GM18907 (cell line): ENCODE measurements around the gene EN2.

ENCODE experiments used
- ATAC-seq: cut with Tn5 transposase; IDR thresholded peaks from one replicate; pipeline ENCODE4 v1.9.1; 2021; ENCODE audit warnings: mild to moderate bottlenecking, moderate library complexity; ENCODE audit not compliant: unreplicated experiment

The EN2 gene

GRCh38 chr7:155458111-155458877, at the start of gene EN2:
Gene EN2 (plus strand): TSS chr7:155458129. CDS start chr7:155458378, 249 bp downstream.
- ATAC-seq, result no peak

GRCh38 chr7:155408651-155409586, 49.0 kb upstream of the EN2 start:
- ATAC-seq, result no peak

GRCh38 chr7:155409980-155410379, 47.9 kb upstream of the EN2 start:
- ATAC-seq, result no peak

- no peak for ATAC-seq
Observed at GRCh38 chr7:155410431-155410830, 47.5 kb upstream of the EN2 start.

- ATAC-seq, result no peak
Observed at GRCh38 chr7:155411718-155412415, 46.1 kb upstream of the EN2 start.

DNA sequence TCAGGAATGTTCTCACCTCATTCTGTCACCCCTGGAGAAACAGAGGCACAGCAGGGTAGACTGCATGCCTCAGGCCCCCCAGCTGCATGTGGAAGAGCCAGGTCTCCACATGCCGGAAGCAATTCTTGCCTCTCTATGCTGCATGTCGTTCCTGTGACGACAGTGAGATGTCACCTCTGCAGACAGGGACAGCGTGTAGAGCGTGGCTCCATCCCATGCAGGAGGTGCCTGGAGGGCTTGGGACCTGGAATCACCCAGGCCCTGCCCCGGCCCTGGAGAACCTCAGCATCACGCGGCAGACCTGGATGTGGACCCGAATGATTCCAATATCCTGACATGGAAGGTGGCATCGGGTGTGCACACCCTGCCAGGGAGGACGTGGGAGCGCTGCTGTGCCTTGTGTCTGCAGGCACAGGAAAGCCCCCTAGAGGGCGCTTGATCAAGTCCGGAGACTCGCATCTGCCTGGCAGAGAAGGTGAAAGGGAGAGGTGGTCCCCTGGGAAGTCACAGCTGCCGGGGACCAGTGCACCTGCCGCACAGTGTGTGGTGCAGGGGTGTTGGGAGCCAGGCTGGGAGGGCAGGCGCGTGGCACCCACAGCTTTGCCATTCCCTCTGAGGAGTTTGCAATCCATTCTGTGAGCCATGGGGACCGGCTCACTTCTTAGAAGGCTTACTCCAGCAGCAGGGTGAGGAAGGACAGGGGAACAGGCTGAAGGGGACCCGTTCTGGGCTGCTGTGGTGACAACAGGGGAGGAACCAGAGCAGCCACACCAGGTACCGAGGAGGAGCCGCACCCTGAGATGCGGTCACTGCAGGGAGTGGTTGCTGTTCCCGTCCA, 45.3 kb upstream of the EN2 start:
- peak; percentile 85 for ATAC-seq

- ATAC-seq, result no peak
Observed at GRCh38 chr7:155414547-155415492, 43.1 kb upstream of the EN2 start.

- ATAC-seq, result no peak
Observed at GRCh38 chr7:155416646-155417380, 41.1 kb upstream of the EN2 start.

- no peak for ATAC-seq
Observed at GRCh38 chr7:155418304-155418703, 39.6 kb upstream of the EN2 start.

GRCh38 chr7:155418941-155419755, 38.8 kb upstream of the EN2 start:
- ATAC-seq, result no peak

GRCh38 chr7:155420116-155420515, 37.8 kb upstream of the EN2 start:
- ATAC-seq, result no peak

DNA sequence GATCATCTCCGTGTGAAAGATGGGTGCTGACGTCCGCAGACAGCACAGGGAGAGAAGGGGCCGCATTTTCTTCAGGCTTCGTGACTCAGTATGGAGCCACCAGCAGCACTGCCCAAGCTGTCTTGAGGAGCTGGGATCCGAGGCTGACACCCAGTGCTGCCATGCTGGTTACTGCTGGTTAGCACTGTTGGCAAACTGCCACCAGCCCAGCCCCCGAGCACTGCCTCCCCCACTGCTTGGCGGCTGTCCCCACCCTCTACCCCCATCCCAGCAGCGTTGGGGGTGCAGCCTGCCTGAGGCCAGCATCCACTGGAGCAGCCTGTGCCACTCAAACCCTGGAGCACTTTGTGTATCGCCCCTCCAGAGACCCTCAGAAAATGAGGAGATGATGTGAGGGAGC, 35.8 kb upstream of the EN2 start:
- ATAC-seq, result no peak

GRCh38 chr7:155422599-155423336, 35.2 kb upstream of the EN2 start:
- ATAC-seq, result no peak

- ATAC-seq, result no peak
Observed at GRCh38 chr7:155423337-155424285, 34.3 kb upstream of the EN2 start.

DNA sequence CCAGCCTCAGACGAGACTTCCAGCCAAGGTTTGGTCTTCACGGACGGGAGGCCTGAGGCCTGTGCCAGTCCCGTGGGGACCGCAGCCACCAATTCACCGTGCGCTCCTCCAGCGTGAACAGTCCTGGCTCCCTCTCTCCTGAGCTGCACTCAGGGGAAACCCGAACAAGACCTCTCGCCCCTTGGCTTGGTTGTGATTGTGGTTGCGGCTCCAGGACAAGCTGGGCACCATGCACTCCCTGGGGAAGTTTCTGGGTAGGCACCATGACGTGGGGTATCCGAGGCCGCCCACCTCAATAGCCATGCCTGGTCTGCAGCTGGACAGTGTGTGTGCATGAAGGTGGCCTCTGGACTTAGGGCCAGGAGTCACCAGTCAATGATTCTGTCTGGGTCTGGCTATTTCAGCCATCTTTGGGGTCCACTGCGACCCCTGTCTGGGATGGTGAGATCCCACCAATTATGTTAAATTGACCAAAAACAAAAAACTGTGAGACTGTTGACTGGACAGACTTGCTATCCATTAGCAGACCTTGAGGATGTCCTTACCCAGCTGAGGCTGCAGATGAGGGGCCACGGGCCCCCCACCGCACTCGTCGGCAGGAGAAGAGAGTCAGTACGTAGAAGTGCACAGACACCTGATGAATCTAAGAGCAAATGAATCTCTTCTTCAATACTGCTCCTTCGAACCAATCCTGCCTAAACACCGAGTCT, 33.5 kb upstream of the EN2 start:
- no peak for ATAC-seq

GRCh38 chr7:155425011-155425340, 33.0 kb upstream of the EN2 start:
- ATAC-seq, result no peak
